K562 (cell line): Measurements from ENCODE around the gene ZNF200. TPM values are rescaled to one million over a fixed set of nuclear protein-coding genes. Genes with fewer than 3 reads are reported as not detected.

Experiments used
- ATAC-seq: fragments of 200-7000 bp; cut with Tn5 transposase; 3 replicates; pipeline ENCODE4 v1.9.1; 2020; ENCODE audit warnings: moderate library complexity
- BruUV-seq: library from RNA; stranded (reverse); fragments of 400-500 nt; replicated peaks from 2 replicates; lab custom pipeline; 2021; lab: Mats Ljungman, UMichigan
- CTCF ChIA-PET: fragments of 300-600 bp; formaldehyde crosslinking; extraction: SDS; loops from one replicate; lab custom pipeline; 2021; ENCODE audit warnings: low intra/inter-chr PET ratio; lab: Yijun Ruan, JAX
- POLR2A ChIA-PET: fragments of 300-600, 350-650 bp; sonication (Branson Sonifier 250); formaldehyde crosslinking; extraction: SDS; loops from one replicate; lab custom pipeline; 2021; ENCODE audit warnings: antibody characterized with exemption, inconsistent platforms; lab: Yijun Ruan, JAX
- DNase-seq, 4 experiments: peaks; one replicate each; pipeline versions ENCODE4 v3.0.0 to v3.0.0-alpha.2; 2011 to 2018; ENCODE audit warnings: low spot score in 3 of 4, mixed read lengths in 3 of 4; ENCODE audit errors: extremely low read depth in 1 of 4
- FAIRE-seq: peaks from 2 replicates; lab custom pipeline; 2011; peaks lifted over from hg19 to GRCh38; lab: Jason Lieb, UNC
- H2AFZ ChIP-seq: 2 replicates; pipeline ENCODE4 v1.6.0; 2011; ENCODE audit warnings: low read depth, low read length, control low read depth, inconsistent platforms
- H3K27ac ChIP-seq: fragments of 200-600 bp; 3 replicates; pipeline ENCODE4 v1.8.0; 2011; ENCODE audit warnings: low read depth, mild to moderate bottlenecking, control low read depth, inconsistent platforms, low read length, moderate library complexity, mixed read lengths; ENCODE audit errors: extremely low read depth
- H3K27me3 ChIP-seq, 2 experiments: fragments of 300-600 bp in 1 of 2; 2 replicates in 1 of 2; 3 replicates in 1 of 2; pipeline versions ENCODE4 v1.6.0 to v1.8.0; 2011; ENCODE audit warnings: inconsistent platforms in 2 of 2, low read length in 2 of 2, mild to moderate bottlenecking in 1 of 2, mixed read lengths in 1 of 2, moderate library complexity in 1 of 2; ENCODE audit not compliant: control insufficient read depth in 2 of 2, insufficient read depth in 2 of 2
- H3K36me3 ChIP-seq: fragments of 300-600 bp; 3 replicates; pipeline ENCODE4 v1.8.0; 2011; ENCODE audit warnings: mild to moderate bottlenecking, low read length, inconsistent platforms; ENCODE audit not compliant: control insufficient read depth, insufficient read depth
- H3K4me1 ChIP-seq, 2 experiments: fragments of 200-600 bp in 1 of 2; replicated peaks in 1 of 2; 2 replicates in 1 of 2; 3 replicates in 1 of 2; pipeline versions ENCODE4 v1.5.1 to v1.8.0; 2011; ENCODE audit warnings: inconsistent platforms in 2 of 2, low read length in 2 of 2, mild to moderate bottlenecking in 1 of 2, mixed read lengths in 1 of 2, moderate library complexity in 1 of 2; ENCODE audit not compliant: control insufficient read depth in 2 of 2, insufficient read depth in 2 of 2
- H3K4me2 ChIP-seq: 2 replicates; pipeline ENCODE4 v1.6.1; 2011; ENCODE audit warnings: low read length, control low read depth, inconsistent platforms, mixed read lengths; ENCODE audit not compliant: insufficient read depth
- H3K4me3 ChIP-seq: fragments of 200-600 bp; sonication (generic), shearing (Covaris generic); 2 replicates; pipeline ENCODE4 v1.5.1; 2016; ENCODE audit warnings: control low read depth, inconsistent platforms
- H3K79me2 ChIP-seq: fragments of 200-600 bp; 3 replicates; pipeline ENCODE4 v1.8.0; 2011; ENCODE audit warnings: low read length, inconsistent platforms; ENCODE audit not compliant: control insufficient read depth, insufficient read depth
- H3K9ac ChIP-seq, 2 experiments: 2 replicates each; pipeline versions ENCODE4 v1.6.0 to v1.6.1; 2011; ENCODE audit warnings: low read depth in 2 of 2, low read length in 2 of 2, control low read depth in 1 of 2, inconsistent platforms in 1 of 2, mild to moderate bottlenecking in 1 of 2, mixed read lengths in 1 of 2; ENCODE audit not compliant: insufficient read depth in 1 of 2
- H3K9me1 ChIP-seq: one replicate; pipeline ENCODE4 v1.6.0; 2011; ENCODE audit warnings: inconsistent platforms, mild to moderate bottlenecking, low read length, moderate library complexity; ENCODE audit not compliant: control insufficient read depth, insufficient read depth
- H3K9me3 ChIP-seq: replicated peaks from 2 replicates; pipeline ENCODE4 v1.5.1; 2011; ENCODE audit warnings: low read depth, low read length, inconsistent platforms; ENCODE audit not compliant: control insufficient read depth, insufficient read depth
- H4K20me1 ChIP-seq: replicated peaks from 2 replicates; pipeline ENCODE4 v1.6.1; 2011; ENCODE audit warnings: low read length, inconsistent platforms, mixed read lengths; ENCODE audit not compliant: control insufficient read depth, insufficient read depth
- ARNT ChIP-seq, 2 experiments: fragments of 450-650 bp; IDR thresholded peaks; 2 replicates each; pipeline ENCODE4 v1.6.1; 2016; ENCODE audit warnings: mild to moderate bottlenecking in 1 of 2
- BRF1 ChIP-seq: IDR thresholded peaks from 3 replicates; pipeline ENCODE4 v1.6.1; 2011; ENCODE audit warnings: borderline replicate concordance, mild to moderate bottlenecking; ENCODE audit not compliant: insufficient read length; ENCODE audit errors: extremely low read depth
- CCAR2 ChIP-seq: fragments of 200-400 bp; formaldehyde crosslinking; IDR thresholded peaks from 2 replicates; pipeline ENCODE4 v1.6.1; 2017; ENCODE audit warnings: mild to moderate bottlenecking, low read depth, low read length
- MTA3 ChIP-seq: fragments of 450-650 bp; formaldehyde crosslinking; IDR thresholded peaks from 2 replicates; pipeline ENCODE4 v1.6.1; 2017; ENCODE audit warnings: mild to moderate bottlenecking, borderline replicate concordance
- NEUROD1 ChIP-seq: fragments of 150-350 bp; IDR thresholded peaks from 2 replicates; pipeline ENCODE4 v1.6.1; 2014; ENCODE audit warnings: borderline replicate concordance, low read length, low read depth; ENCODE audit not compliant: partially characterized antibody
- NFE2L1 ChIP-seq: fragments of 450-650 bp; IDR thresholded peaks from 2 replicates; pipeline ENCODE4 v1.6.1; 2016; ENCODE audit warnings: missing genetic modification characterization, low read depth, mild to moderate bottlenecking, missing compliant biosample characterization, moderate library complexity, borderline replicate concordance
- PHB ChIP-seq: fragments of 250-450 bp; sonication (Bioruptor Pico); IDR thresholded peaks from 2 replicates; pipeline ENCODE4 v1.5.0; 2021
- PRMT5 ChIP-seq: sonication (generic); formaldehyde crosslinking; IDR thresholded peaks from 2 replicates; pipeline ENCODE4 v1.5.0; 2020; ENCODE audit warnings: missing genetic modification reagents
- ZNF212 ChIP-seq: fragments of 450-650 bp; formaldehyde crosslinking; IDR thresholded peaks from 2 replicates; pipeline ENCODE4 v1.4.0; 2020; ENCODE audit warnings: mild to moderate bottlenecking
- ZNF586 ChIP-seq: fragments of 450-650 bp; formaldehyde crosslinking; conservative IDR thresholded peaks from 2 replicates; pipeline ENCODE4 v1.4.0; 2020; ENCODE audit warnings: mild to moderate bottlenecking, moderate library complexity
- WGBS: fragments of 100-300 bp; shearing (Covaris generic); methylation state at CpG from one replicate; pipeline ENCODE4 v1.1.6; 2016; ENCODE audit warnings: low coverage, mixed read lengths; ENCODE audit not compliant: insufficient coverage; ENCODE audit errors: missing lambda C conversion rate; 5-methylcytosine and 5-hydroxymethylcytosine counted together
- in situ Hi-C: fragments of 300-500 bp; cut with MboI; formaldehyde crosslinking; loops from 4 replicates; pipeline ENCODE4 v1.15.0; 2018; ENCODE audit warnings: inconsistent platforms, mixed read lengths
- intact Hi-C: fragments of 100-400 bp; cut with micrococcal nuclease; formaldehyde crosslinking; loops from 2 replicates; pipeline ENCODE4 v1.14.2; 2022
- polyA plus RNA-seq, 8 experiments: library from polyadenylated mRNA; depleted of rRNA in 4 of 8; stranded (reverse) in 5 of 8; unstranded in 3 of 8; fragments of >200 nt; fragmentation: Nextera tagmentation in 2 of 8; fragmentation: Illumina TruSeq in 1 of 8; extraction: Ambion mirVana in 2 of 8; extraction: Trizol in 1 of 8; gene quantifications; 2 replicates each; pipeline versions ENCODE4 v1.2.1 to v1.2.3, GENCODE V29; 2011 to 2014; ENCODE audit warnings: inconsistent platforms in 1 of 8, missing spikeins in 1 of 8
- total RNA-seq, 7 experiments: library from RNA; depleted of rRNA in 6 of 7; stranded (reverse); fragments of >200 nt in 6 of 7; fragmentation: Illumina TruSeq in 2 of 7; extraction: Trizol in 2 of 7; gene quantifications; 2 replicates each; pipeline versions ENCODE4 v1.2.1 to v1.2.3, GENCODE V29; 2011 to 2021; ENCODE audit warnings: low replicate concordance in 1 of 7
- TF ChIP-seq, protein P1 (sequence below): sonication (generic); formaldehyde crosslinking; IDR thresholded peaks from 2 replicates; pipeline ENCODE4 v1.8.1; 2023; ENCODE audit warnings: missing genetic modification reagents, mild to moderate bottlenecking, borderline replicate concordance
- TF ChIP-seq, protein P2 (sequence below): IDR thresholded peaks from 2 replicates; pipeline ENCODE4 v1.6.1; 2016; ENCODE audit warnings: missing genetic modification characterization, missing compliant biosample characterization

ZNF200 gene
- total and polyA plus RNA-seq, 9 of the 15 experiments (the other 6 are each of a cell fraction or from before 2014, with no cell fraction given): 4.8 to 14.5 (median 9.2) TPM

DNA sequence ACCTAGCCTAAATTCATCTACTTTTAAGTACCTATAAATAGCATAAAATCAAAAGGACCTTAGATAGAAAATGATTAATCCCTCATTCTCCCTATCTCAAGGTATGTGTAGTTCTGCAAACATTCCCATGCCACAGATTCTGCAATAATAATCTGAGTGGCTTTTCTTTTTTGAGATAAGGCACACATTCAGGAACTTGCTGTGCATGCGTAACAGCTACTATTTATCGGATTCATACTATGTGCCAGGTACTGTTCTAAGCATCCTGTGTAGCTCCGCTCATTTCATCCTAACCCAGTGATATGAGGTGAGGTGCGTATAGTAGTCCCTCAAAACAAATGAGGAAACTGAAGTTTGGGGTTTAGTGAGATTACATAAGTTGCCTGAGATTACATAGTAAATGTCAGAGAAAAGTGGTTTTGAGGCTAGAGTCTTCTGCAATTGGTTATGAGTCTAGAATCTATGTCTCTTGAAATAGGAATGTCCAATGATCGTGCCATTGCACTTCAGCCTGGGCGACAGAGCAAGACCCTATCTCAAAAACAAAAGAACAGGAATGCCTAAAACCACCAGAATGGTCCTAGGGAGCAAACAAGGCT lies 46.4 kb upstream of the ZNF200 start:
- CTCF ChIA-PET: no interaction called here
- peaks cover 13% of the 10 kb centered on the region; the same call in 2 of the 3 replicates for H3K36me3 ChIP-seq
- POLR2A ChIA-PET: no interaction called here
- H3K27ac ChIP-seq: no peak overlapping the region
- peaks cover 8 to 22% of the 10 kb centered on the region in 2 experiments; a peak in 4 of 5 replicates for H3K4me1 ChIP-seq
- H3K79me2 ChIP-seq: peaks cover 29% of the 10 kb centered on the region
- no peaks in the 10 kb centered on the region for H3K27me3 ChIP-seq
- TF ChIP-seq CCAR2 (no peak), ARNT (IDR thresholded peaks at IDR 0.05) (no peak), PHB (CRISPR knock-in tag) (no peak), ZNF212 (CRISPR knock-in tag) (no peak), MTA3 (no peak), NFE2L1 (tag) (no peak), BRF1 (no peak), PRMT5 (no peak), ZNF586 (CRISPR knock-in tag) (no peak), NEUROD1 (no peak)
- TF ChIP-seq, protein P1, sequence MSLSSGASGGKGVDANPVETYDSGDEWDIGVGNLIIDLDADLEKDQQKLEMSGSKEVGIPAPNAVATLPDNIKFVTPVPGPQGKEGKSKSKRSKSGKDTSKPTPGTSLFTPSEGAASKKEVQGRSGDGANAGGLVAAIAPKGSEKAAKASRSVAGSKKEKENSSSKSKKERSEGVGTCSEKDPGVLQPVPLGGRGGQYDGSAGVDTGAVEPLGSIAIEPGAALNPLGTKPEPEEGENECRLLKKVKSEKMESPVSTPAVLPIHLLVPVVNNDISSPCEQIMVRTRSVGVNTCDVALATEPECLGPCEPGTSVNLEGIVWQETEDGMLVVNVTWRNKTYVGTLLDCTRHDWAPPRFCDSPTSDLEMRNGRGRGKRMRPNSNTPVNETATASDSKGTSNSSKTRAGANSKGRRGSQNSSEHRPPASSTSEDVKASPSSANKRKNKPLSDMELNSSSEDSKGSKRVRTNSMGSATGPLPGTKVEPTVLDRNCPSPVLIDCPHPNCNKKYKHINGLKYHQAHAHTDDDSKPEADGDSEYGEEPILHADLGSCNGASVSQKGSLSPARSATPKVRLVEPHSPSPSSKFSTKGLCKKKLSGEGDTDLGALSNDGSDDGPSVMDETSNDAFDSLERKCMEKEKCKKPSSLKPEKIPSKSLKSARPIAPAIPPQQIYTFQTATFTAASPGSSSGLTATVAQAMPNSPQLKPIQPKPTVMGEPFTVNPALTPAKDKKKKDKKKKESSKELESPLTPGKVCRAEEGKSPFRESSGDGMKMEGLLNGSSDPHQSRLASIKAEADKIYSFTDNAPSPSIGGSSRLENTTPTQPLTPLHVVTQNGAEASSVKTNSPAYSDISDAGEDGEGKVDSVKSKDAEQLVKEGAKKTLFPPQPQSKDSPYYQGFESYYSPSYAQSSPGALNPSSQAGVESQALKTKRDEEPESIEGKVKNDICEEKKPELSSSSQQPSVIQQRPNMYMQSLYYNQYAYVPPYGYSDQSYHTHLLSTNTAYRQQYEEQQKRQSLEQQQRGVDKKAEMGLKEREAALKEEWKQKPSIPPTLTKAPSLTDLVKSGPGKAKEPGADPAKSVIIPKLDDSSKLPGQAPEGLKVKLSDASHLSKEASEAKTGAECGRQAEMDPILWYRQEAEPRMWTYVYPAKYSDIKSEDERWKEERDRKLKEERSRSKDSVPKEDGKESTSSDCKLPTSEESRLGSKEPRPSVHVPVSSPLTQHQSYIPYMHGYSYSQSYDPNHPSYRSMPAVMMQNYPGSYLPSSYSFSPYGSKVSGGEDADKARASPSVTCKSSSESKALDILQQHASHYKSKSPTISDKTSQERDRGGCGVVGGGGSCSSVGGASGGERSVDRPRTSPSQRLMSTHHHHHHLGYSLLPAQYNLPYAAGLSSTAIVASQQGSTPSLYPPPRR (CRISPR knock-in tag): no peak
- TF ChIP-seq, protein P2, sequence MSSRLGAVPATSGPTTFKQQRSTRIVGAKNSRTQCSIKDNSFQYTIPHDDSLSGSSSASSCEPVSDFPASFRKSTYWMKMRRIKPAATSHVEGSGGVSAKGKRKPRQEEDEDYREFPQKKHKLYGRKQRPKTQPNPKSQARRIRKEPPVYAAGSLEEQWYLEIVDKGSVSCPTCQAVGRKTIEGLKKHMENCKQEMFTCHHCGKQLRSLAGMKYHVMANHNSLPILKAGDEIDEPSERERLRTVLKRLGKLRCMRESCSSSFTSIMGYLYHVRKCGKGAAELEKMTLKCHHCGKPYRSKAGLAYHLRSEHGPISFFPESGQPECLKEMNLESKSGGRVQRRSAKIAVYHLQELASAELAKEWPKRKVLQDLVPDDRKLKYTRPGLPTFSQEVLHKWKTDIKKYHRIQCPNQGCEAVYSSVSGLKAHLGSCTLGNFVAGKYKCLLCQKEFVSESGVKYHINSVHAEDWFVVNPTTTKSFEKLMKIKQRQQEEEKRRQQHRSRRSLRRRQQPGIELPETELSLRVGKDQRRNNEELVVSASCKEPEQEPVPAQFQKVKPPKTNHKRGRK: no peak
- no peak overlapping the region for H3K9ac ChIP-seq
- in situ Hi-C loops: no loop called here
- DNase-seq: no peak
- no peak overlapping the region for H3K4me3 ChIP-seq
- H3K9me1 ChIP-seq: no peaks in the 10 kb centered on the region
- no peaks in the 10 kb centered on the region for H4K20me1 ChIP-seq
- ATAC-seq: no peak
- H3K4me2 ChIP-seq: no peak overlapping the region
- no peak for FAIRE-seq
- no TSS peak for BruUV-seq
- WGBS: 90% methylated on average over 6 of the region's 6 CpGs
- no peak overlapping the region for H2AFZ ChIP-seq
- intact Hi-C loops: no loop called here
- H3K9me3 ChIP-seq: peaks cover 3% of the 10 kb centered on the region; the same call in 1 of the 2 replicates
